Endothelial cell of umbilical vein (primary cell): ENCODE data around the gene KLF5. TPM values are rescaled to one million over a fixed set of nuclear protein-coding genes. Genes with fewer than 3 reads are reported as not detected.

ENCODE experiments used
- BruUV-seq: library from RNA; stranded (reverse); fragments of 400-500 nt; replicated peaks from 2 replicates; lab custom pipeline; 2021; lab: Mats Ljungman, UMichigan
- CTCF ChIA-PET: fragments of 300-600, 350-600 bp; sonication (Branson Sonifier 250); formaldehyde crosslinking; loops from one replicate; lab custom pipeline; 2021; ENCODE audit warnings: antibody characterized with exemption, inconsistent platforms; lab: Charles Lee
- POLR2A ChIA-PET: fragments of 300-600, 350-600 bp; sonication (Branson Sonifier 250); formaldehyde crosslinking; loops from one replicate; lab custom pipeline; 2021; ENCODE audit warnings: antibody characterized with exemption, inconsistent platforms; lab: Charles Lee
- DNase-seq: peaks from one replicate; pipeline ENCODE4 v3.0.0-alpha.2; 2011; ENCODE audit warnings: low read depth, low spot score
- FAIRE-seq: peaks from 2 replicates; lab custom pipeline; 2011; peaks lifted over from hg19 to GRCh38; lab: Jason Lieb, UNC
- H2AFZ ChIP-seq: 2 replicates; pipeline ENCODE4 v1.6.0; 2012; ENCODE audit warnings: low read depth, low read length, control low read depth, inconsistent platforms
- H3K27ac ChIP-seq: 2 replicates; pipeline ENCODE4 v1.5.1; 2011; ENCODE audit warnings: low read depth, mild to moderate bottlenecking, control low read depth, low read length, moderate library complexity; ENCODE audit not compliant: insufficient read depth
- H3K27me3 ChIP-seq, 2 experiments: 2 replicates each; pipeline versions ENCODE4 v1.6.0 to v1.6.1; 2011; ENCODE audit warnings: low read length in 2 of 2, mixed read lengths in 1 of 2; ENCODE audit not compliant: control insufficient read depth in 2 of 2, insufficient read depth in 2 of 2
- H3K36me3 ChIP-seq, 2 experiments: 2 replicates in 1 of 2; 3 replicates in 1 of 2; pipeline ENCODE4 v1.5.1; 2011; ENCODE audit warnings: low read length in 2 of 2, mild to moderate bottlenecking in 1 of 2, moderate library complexity in 1 of 2; ENCODE audit not compliant: control insufficient read depth in 2 of 2, insufficient read depth in 2 of 2; ENCODE audit errors: extremely low read depth in 1 of 2
- H3K4me1 ChIP-seq: 3 replicates; pipeline ENCODE4 v1.5.1; 2011; ENCODE audit warnings: mild to moderate bottlenecking, low read length; ENCODE audit not compliant: control insufficient read depth, insufficient read depth; ENCODE audit errors: extremely low read depth
- H3K4me2 ChIP-seq: 2 replicates; pipeline ENCODE4 v1.6.1; 2011; ENCODE audit warnings: low read length, control low read depth, mixed read lengths; ENCODE audit not compliant: insufficient read depth
- H3K4me3 ChIP-seq, 3 experiments: fragments of 200-600 bp in 1 of 3; sonication (generic), shearing (Covaris generic) in 1 of 3; replicated peaks in 1 of 3; 2 replicates each; pipeline ENCODE4 v1.5.1; 2011 to 2016; ENCODE audit warnings: control low read depth in 3 of 3, low read length in 3 of 3, mild to moderate bottlenecking in 2 of 3, inconsistent platforms in 1 of 3, low read depth in 1 of 3, moderate library complexity in 1 of 3; ENCODE audit not compliant: insufficient read depth in 1 of 3
- H3K79me2 ChIP-seq: 2 replicates; pipeline ENCODE4 v1.6.0; 2012; ENCODE audit warnings: low read length, inconsistent platforms; ENCODE audit not compliant: control insufficient read depth, insufficient read depth
- H3K9ac ChIP-seq: replicated peaks from 2 replicates; pipeline ENCODE3; 2011; ENCODE audit warnings: low read length, control low read depth; ENCODE audit not compliant: insufficient read depth; ENCODE audit errors: extremely low read depth
- H3K9me1 ChIP-seq: replicated peaks from 3 replicates; pipeline ENCODE4 v1.6.0; 2011; ENCODE audit warnings: mild to moderate bottlenecking, low read length; ENCODE audit not compliant: control insufficient read depth, insufficient read depth; ENCODE audit errors: extremely low read depth
- H3K9me3 ChIP-seq: replicated peaks from 2 replicates; pipeline ENCODE4 v1.5.1; 2012; ENCODE audit warnings: low read length, inconsistent platforms; ENCODE audit not compliant: control insufficient read depth, insufficient read depth
- H4K20me1 ChIP-seq: replicated peaks from 2 replicates; pipeline ENCODE3; 2011; ENCODE audit warnings: mild to moderate bottlenecking, low read length; ENCODE audit not compliant: control insufficient read depth, insufficient read depth; ENCODE audit errors: extremely low read depth
- EZH2 ChIP-seq: IDR thresholded peaks from 2 replicates; pipeline ENCODE4 v1.6.1; 2012; ENCODE audit warnings: borderline replicate concordance, low read depth, mild to moderate bottlenecking, moderate library complexity, low read length, inconsistent platforms; ENCODE audit not compliant: severe bottlenecking
- FOS ChIP-seq: IDR thresholded peaks from 2 replicates; pipeline ENCODE4 v1.6.1; 2011; ENCODE audit warnings: mild to moderate bottlenecking, low read length, moderate library complexity, borderline replicate concordance; ENCODE audit not compliant: insufficient read depth
- GATA2 ChIP-seq: IDR thresholded peaks from 2 replicates; pipeline ENCODE4 v1.7.0; 2011; ENCODE audit warnings: low read depth, mild to moderate bottlenecking, moderate library complexity, mixed read lengths, low read length; ENCODE audit not compliant: insufficient read length, insufficient read depth
- JUN ChIP-seq: IDR thresholded peaks from 2 replicates; pipeline ENCODE4 v1.6.1; 2011; ENCODE audit warnings: borderline replicate concordance, low read depth; ENCODE audit not compliant: insufficient read length, insufficient read depth
- MAX ChIP-seq: IDR thresholded peaks from 2 replicates; pipeline ENCODE4 v1.6.1; 2011; ENCODE audit not compliant: insufficient read depth, insufficient read length
- MYC ChIP-seq: IDR thresholded peaks from one replicate; pipeline ENCODE4 v1.6.1; 2011; ENCODE audit warnings: mild to moderate bottlenecking, low read depth, low read length
- POLR2A ChIP-seq: IDR thresholded peaks from 2 replicates; pipeline ENCODE4 v1.6.1; 2012; ENCODE audit warnings: low read depth, mild to moderate bottlenecking, control low read depth, low read length
- POLR2AphosphoS5 ChIP-seq: IDR thresholded peaks from 2 replicates; pipeline ENCODE4 v1.6.1; 2012; ENCODE audit warnings: low read depth, mild to moderate bottlenecking, control low read depth, low read length, moderate library complexity; ENCODE audit not compliant: insufficient read depth
- dilution Hi-C: fragments of 300-500 bp; cut with MboI; formaldehyde crosslinking; loops from one replicate; pipeline ENCODE4 v1.15.0; 2019; ENCODE audit warnings: low sequenced_read_pairs; ENCODE audit not compliant: extremely low pct_ligation_motif_present
- intact Hi-C: fragments of 100-400 bp; cut with micrococcal nuclease; formaldehyde crosslinking; loops from one replicate; pipeline ENCODE4 v1.10.0; 2022
- polyA plus RNA-seq, 4 experiments: library from polyadenylated mRNA; depleted of rRNA in 3 of 4; stranded (reverse) in 3 of 4; unstranded in 1 of 4; fragments of >200 nt; gene quantifications; 2 replicates each; pipeline versions ENCODE4 v1.2.1 to v1.2.3, GENCODE V29; 2011 to 2012; ENCODE audit warnings: missing spikeins in 1 of 4
- total RNA-seq: library from RNA; stranded (reverse); gene quantifications from 2 replicates; pipeline ENCODE4 v1.2.3, GENCODE V29; 2021
- TF ChIP-seq, protein P1 (sequence below), 2 donors: IDR thresholded peaks; 1 replicate in 1 of 2; 2 replicates in 1 of 2; pipeline ENCODE4 v1.5.1; 2011; ENCODE audit warnings: low read length in 2 of 2, mild to moderate bottlenecking in 2 of 2, moderate library complexity in 2 of 2, control low read depth in 1 of 2, inconsistent platforms in 1 of 2, low read depth in 1 of 2; ENCODE audit not compliant: insufficient read depth in 1 of 2; ENCODE audit errors: extremely low read depth in 1 of 2

Gene KLF5
- total and polyA plus RNA-seq, 2 donors (not counting 3 experiments of a cell fraction or from before 2014, with no cell fraction given) = 1.7 to 4.0 TPM

- Histone ChIP-seq H3K9me1 (no peaks in the 10 kb centered on the region), H3K9me3 (no peaks in the 10 kb centered on the region), H3K27ac (no peak overlapping the region), H3K9ac (no peak overlapping the region), H3K4me1 (peaks cover 5% of the 10 kb centered on the region), H4K20me1 (no peaks in the 10 kb centered on the region), H3K27me3 (no peaks in the 10 kb centered on the region), H3K79me2 (no peaks in the 10 kb centered on the region), H3K36me3 (no peaks in the 10 kb centered on the region), H3K4me2 (no peak overlapping the region), H3K4me3 (no peak overlapping the region), H2AFZ (no peak overlapping the region)
- no peak for TF ChIP-seq MYC
- no peak for TF ChIP-seq FOS
- no peak for TF ChIP-seq GATA2
- CTCF ChIA-PET = no interaction called here
- POLR2A ChIA-PET = no interaction called here
- dilution Hi-C loops (no loop called here), intact Hi-C loops (no loop called here)
- BruUV-seq = no TSS peak
- no peak for FAIRE-seq
- no peak for DNase-seq
Observed at GRCh38 chr13:73065036-73065435, 6.2 kb downstream of the KLF5 start.

DNA sequence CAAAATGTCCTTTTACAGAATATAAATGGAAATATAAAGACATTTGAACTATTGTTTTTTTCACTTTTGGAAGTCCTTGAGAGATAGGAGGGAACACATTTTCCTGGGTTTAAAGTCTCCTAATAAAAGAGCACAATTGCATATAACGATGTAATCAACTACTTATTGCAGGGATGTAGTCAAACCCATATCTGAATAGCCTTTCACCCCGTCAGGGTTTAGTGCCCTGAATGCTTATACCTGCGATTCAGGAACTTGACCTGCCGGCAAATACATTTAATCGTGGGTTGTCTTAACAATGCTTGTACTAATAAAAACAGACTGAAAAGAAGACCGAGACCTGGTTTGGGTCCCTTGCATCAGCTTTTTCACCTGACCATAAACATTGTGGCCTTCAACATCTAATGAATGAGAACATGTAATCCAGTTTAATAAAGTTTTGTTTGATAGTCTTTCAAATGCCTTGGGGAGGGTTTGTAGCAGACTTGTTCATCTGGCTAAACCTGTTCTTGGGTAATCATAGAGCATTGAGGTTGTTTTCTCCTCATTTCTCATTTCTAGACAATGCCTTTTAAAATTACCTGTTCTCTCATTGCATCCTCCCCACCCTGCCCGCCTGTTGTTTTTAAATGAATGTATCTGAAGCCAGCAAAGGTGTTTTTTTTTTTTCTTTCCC lies 7.0 kb downstream of the KLF5 start:
- H3K4me2 ChIP-seq = no peak overlapping the region
- no peaks in the 10 kb centered on the region for H3K36me3 ChIP-seq
- dilution Hi-C loops = no loop called here
- H3K27ac ChIP-seq = no peak overlapping the region
- no peaks in the 10 kb centered on the region for H3K9me1 ChIP-seq
- no peaks in the 10 kb centered on the region for H3K9me3 ChIP-seq
- no peak for DNase-seq
- FAIRE-seq = no peak
- H3K27me3 ChIP-seq = no peaks in the 10 kb centered on the region
- no peaks in the 10 kb centered on the region for H3K4me1 ChIP-seq
- no peak overlapping the region for H3K9ac ChIP-seq
- intact Hi-C loops = no loop called here
- TF ChIP-seq JUN (no peak), MAX (no peak), EZH2 (no peak), FOS (no peak), GATA2 (no peak), POLR2AphosphoS5 (no peak), MYC (no peak), POLR2A (no peak)
- TF ChIP-seq, protein P1, sequence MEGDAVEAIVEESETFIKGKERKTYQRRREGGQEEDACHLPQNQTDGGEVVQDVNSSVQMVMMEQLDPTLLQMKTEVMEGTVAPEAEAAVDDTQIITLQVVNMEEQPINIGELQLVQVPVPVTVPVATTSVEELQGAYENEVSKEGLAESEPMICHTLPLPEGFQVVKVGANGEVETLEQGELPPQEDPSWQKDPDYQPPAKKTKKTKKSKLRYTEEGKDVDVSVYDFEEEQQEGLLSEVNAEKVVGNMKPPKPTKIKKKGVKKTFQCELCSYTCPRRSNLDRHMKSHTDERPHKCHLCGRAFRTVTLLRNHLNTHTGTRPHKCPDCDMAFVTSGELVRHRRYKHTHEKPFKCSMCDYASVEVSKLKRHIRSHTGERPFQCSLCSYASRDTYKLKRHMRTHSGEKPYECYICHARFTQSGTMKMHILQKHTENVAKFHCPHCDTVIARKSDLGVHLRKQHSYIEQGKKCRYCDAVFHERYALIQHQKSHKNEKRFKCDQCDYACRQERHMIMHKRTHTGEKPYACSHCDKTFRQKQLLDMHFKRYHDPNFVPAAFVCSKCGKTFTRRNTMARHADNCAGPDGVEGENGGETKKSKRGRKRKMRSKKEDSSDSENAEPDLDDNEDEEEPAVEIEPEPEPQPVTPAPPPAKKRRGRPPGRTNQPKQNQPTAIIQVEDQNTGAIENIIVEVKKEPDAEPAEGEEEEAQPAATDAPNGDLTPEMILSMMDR (IDR thresholded peaks at IDR 0.05; ENCODE audit: extremely low read depth in 1 of 2, insufficient read depth in 1 of 2, low read depth in 1 of 2, low read length in 2 of 2) = no peak
- H2AFZ ChIP-seq = no peak overlapping the region
- ChIA-PET CTCF (no interaction called here), POLR2A (interaction anchor here (0.7 kb wide), 1 partner anchor 69 kb away, joined by 3 read pairs; no protein-coding TSS in a partner anchor)
- no TSS peak for BruUV-seq
- no peak overlapping the region for H3K4me3 ChIP-seq
- H4K20me1 ChIP-seq = no peaks in the 10 kb centered on the region
- H3K79me2 ChIP-seq = no peaks in the 10 kb centered on the region
